ENCODE results near the gene HOXA11.

HOXA11 gene

DNA sequence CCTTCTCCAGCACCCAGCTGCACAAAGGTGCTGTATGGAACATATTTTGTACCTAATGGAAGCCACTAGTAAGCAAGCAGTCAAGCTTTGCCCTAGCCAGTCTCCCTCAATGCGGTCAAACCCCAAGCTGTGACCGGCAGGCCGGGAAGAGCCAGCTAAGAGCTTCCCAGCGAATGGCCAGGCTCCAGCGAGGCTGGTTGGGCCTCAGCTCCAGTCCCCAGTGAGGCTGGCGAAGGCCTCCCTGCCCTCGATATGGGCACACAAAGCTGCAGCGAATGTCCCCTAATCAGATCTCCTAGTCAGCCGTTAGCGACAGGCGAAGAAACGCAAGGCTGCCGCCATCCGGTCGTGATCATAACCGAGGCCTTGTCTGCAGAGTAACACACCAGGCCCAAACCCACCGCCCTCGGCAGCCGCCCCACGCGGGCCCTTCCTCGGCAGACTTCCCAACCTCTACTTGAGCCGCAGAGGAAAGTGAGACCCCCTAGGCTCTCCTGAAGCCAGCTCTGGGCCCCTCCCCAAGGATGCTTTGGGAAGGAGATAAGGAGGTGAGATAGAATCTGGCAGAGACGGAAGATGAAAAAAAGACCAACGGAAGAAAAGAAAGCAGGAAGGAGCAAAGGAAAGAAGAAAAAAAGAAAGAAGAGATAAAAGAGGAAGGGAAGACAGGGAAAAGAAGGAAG lies 16.6 kb downstream of the HOXA11 start:
- Histone ChIP-seq H3K4me3 (ENCODE audit: low read length in 2 of 2) (peak overlapping the region; percentile 67 to 84), H3K27me3 (ENCODE audit: control insufficient read depth in 2 of 2, insufficient read depth in 2 of 2, low read length in 2 of 2) (peaks cover 0 to 3% of the 10 kb centered on the region in 2 donors), H3K9me3 (ENCODE audit: control insufficient read depth in 2 of 2, low read length in 2 of 2) (no peaks in the 10 kb centered on the region), H3K9ac (ENCODE audit: low read depth in 1 of 2, low read length in 2 of 2) (peak overlapping the region; percentile 81 to 96), H3K27ac (ENCODE audit: low read depth in 2 of 2, low read length in 2 of 2) (peak overlapping the region; percentile 91 to 92), H3K36me3 (ENCODE audit: control insufficient read depth in 2 of 2, insufficient read depth in 2 of 2, low read length in 2 of 2) (no peaks in the 10 kb centered on the region), H3K4me1 (ENCODE audit: control insufficient read depth in 2 of 2, insufficient read depth in 2 of 2, low read length in 2 of 2) (peaks cover 22 to 31% of the 10 kb centered on the region in 2 donors)

DNA sequence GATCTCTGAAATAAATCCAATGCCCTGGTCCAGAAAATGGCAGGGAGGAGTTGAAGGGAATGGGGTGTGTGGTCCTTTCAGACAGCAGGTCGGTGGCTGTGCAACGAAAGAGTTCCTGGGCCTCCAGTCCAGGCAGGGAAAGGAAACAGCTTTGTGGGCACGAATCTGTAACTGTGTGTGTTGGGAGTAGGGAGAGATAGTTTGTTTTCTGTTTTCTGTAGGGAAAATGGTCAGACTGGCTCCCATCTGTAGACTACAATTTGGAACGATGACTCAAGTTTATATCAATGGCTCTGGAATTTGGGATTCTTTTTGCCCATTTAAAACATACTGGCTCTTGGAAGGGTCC lies 17.1 kb downstream of the HOXA11 start:
- peak overlapping the region; percentile 81 to 96 for H3K9ac ChIP-seq (ENCODE audit: low read depth in 1 of 2, low read length in 2 of 2)
- no peaks in the 10 kb centered on the region for H3K9me3 ChIP-seq (ENCODE audit: control insufficient read depth in 2 of 2, low read length in 2 of 2)
- peaks cover 18 to 33% of the 10 kb centered on the region in 2 donors for H3K4me1 ChIP-seq (ENCODE audit: control insufficient read depth in 2 of 2, insufficient read depth in 2 of 2, low read length in 2 of 2)
- H3K27ac ChIP-seq (ENCODE audit: low read depth in 2 of 2, low read length in 2 of 2): peak overlapping the region; percentile 91 to 92
- H3K36me3 ChIP-seq (ENCODE audit: control insufficient read depth in 2 of 2, insufficient read depth in 2 of 2, low read length in 2 of 2): no peaks in the 10 kb centered on the region
- peak overlapping the region; percentile 67 to 84 for H3K4me3 ChIP-seq (ENCODE audit: low read length in 2 of 2)
- H3K27me3 ChIP-seq (ENCODE audit: control insufficient read depth in 2 of 2, insufficient read depth in 2 of 2, low read length in 2 of 2): peaks cover 0 to 4% of the 10 kb centered on the region in 2 donors

DNA sequence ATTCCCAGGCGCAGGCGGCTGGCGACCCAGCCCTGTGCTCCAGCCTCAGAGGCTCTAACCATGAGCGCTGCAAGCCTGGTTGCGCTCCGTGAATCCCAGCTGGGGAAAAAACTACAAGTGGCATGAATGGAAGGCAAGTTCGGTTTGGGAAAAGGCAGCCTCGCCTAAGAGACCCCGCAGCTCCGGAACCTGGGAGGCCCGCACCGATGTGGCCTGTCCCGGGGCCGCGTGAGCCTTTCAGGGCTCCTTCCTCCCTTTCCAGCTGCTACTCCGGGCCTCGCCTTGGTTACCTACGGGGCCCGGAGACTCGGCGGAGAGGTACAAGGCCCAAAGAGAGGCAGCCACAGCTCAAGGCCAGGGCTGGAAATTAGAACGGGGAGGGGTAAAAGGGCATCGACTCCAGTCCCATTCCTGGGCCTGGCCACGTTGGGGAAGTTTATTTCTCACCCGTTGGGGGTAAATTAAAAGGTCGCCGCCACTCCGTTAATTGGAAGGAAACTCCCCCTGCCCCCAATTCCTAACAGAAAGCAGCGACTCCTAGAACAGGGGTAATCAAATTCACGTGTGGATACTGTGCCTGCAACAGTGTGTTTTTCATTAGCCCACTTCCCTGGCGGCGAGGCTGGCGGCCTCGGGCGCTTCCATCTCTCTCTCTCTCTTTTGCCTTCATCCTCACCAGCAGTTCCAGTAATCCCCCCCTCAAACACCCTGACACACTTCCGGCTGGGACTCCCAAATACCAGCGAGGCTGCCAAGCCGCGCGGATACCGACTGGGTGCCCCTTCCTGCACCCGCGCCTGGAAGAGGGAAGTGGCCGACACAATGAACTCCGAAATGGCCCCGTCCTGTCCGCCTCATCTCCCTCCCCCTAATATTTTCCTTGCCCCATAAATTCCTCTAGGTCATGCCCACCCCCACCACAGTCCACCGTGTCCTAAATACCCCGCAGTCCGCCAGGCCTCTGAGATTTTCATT lies 18.2 kb downstream of the HOXA11 start:
- Histone ChIP-seq H3K27me3 (ENCODE audit: control insufficient read depth in 2 of 2, insufficient read depth in 2 of 2, low read length in 2 of 2) (peaks cover 0 to 3% of the 10 kb centered on the region in 2 donors), H3K4me1 (ENCODE audit: control insufficient read depth in 2 of 2, insufficient read depth in 2 of 2, low read length in 2 of 2) (peaks cover 14 to 28% of the 10 kb centered on the region in 2 donors), H3K36me3 (ENCODE audit: control insufficient read depth in 2 of 2, insufficient read depth in 2 of 2, low read length in 2 of 2) (no peaks in the 10 kb centered on the region), H3K9ac (ENCODE audit: low read depth in 1 of 2, low read length in 2 of 2) (peak overlapping the region; percentile 81 to 96), H3K9me3 (ENCODE audit: control insufficient read depth in 2 of 2, low read length in 2 of 2) (no peaks in the 10 kb centered on the region), H3K27ac (ENCODE audit: low read depth in 2 of 2, low read length in 2 of 2) (peak overlapping the region; percentile 91 to 92), H3K4me3 (ENCODE audit: low read length in 2 of 2) (peak overlapping the region; percentile 67 to 84)

DNA sequence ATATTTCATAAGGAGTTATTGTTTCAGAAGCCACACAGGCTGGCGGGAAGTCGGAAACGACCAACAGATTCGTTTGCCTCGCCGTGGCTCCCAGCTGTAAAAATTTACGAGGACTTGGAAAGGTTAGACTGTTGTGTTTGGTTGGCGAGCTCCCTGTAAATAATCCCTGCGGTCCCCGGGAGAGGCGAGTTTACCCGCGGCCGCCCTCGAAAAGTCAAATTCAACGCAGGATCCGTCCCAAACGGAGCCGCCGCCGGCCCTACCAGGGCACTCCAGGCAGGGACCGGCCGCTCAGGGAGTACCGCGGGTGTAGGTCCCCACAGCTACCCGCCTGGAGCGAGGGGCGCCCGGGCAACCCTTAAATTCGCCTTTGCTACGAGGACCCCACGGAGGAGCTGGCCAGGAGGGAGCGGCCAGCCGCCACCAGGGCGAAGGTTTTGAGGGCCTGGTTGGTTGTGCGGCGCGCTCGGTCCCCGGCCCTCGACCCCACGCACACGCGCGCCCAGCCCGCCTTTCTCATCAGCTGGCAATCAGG lies 19.0 kb downstream of the HOXA11 start:
- peak overlapping the region; percentile 91 to 92 for H3K27ac ChIP-seq (ENCODE audit: low read depth in 2 of 2, low read length in 2 of 2)
- no peaks in the 10 kb centered on the region for H3K9me3 ChIP-seq (ENCODE audit: control insufficient read depth in 2 of 2, low read length in 2 of 2)
- peaks cover 14 to 30% of the 10 kb centered on the region in 2 donors for H3K4me1 ChIP-seq (ENCODE audit: control insufficient read depth in 2 of 2, insufficient read depth in 2 of 2, low read length in 2 of 2)
- H3K9ac ChIP-seq (ENCODE audit: low read depth in 1 of 2, low read length in 2 of 2): peak overlapping the region; percentile 81 to 96
- peaks cover 0 to 3% of the 10 kb centered on the region in 2 donors for H3K27me3 ChIP-seq (ENCODE audit: control insufficient read depth in 2 of 2, insufficient read depth in 2 of 2, low read length in 2 of 2)
- peak overlapping the region; percentile 67 to 84 for H3K4me3 ChIP-seq (ENCODE audit: low read length in 2 of 2)
- no peaks in the 10 kb centered on the region for H3K36me3 ChIP-seq (ENCODE audit: control insufficient read depth in 2 of 2, insufficient read depth in 2 of 2, low read length in 2 of 2)

DNA sequence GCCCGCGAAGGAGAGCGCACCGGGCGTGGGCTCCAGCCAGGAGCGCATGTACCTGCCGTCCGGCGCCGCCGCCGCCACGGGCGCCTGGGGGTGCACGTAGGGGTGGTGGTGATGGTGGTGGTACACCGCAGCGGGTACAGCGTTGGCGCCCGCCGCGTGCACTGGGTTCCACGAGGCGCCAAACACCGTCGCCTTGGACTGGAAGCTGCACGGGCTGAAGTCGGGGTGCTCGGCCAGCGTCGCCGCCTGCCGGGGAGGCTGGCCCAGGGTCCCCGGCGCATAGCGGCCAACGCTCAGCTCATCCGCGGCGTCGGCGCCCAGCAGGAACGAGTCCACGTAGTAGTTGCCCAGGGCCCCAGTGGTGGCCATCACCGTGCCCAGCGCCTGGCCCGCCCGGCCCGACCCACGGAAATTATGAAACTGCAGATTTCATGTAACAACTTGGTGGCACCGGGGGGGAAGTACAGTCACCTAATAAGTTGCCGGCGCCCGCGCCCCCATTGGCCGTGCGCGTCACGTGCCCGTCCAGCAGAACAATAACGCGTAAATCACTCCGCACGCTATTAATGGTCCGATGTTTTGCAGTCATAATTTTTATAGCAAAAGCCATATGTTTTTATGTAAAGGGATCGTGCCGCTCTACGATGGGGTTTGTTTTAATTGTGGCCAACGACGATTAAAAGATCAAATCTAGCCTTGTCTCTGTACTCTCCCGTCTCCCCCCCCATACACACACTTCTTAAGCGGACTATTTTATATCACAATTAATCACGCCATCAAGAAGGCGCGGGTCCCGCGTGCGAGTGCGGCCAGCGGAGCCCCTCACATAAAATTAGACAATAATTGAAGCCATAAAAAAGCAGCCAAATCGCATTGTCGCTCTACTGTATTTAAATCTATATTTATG lies 19.7 kb downstream of the HOXA11 start, which contains the start of gene HOXA9:
HOXA9 (minus strand) TSS at position 449 of the 907 bp plus-strand sequence; CDS start at position 369, 80 bp downstream.
- Histone ChIP-seq H3K27ac (ENCODE audit: low read depth in 2 of 2, low read length in 2 of 2) (peak within 1 kb of the TSS; percentile 91 to 92), H3K4me1 (ENCODE audit: control insufficient read depth in 2 of 2, insufficient read depth in 2 of 2, low read length in 2 of 2) (peaks cover 16 to 30% of the 10 kb centered on the region in 2 donors), H3K36me3 (ENCODE audit: control insufficient read depth in 2 of 2, insufficient read depth in 2 of 2, low read length in 2 of 2) (no peaks in the 10 kb centered on the region), H3K4me3 (ENCODE audit: low read length in 2 of 2) (peak within 1 kb of the TSS; percentile 67 to 84), H3K9me3 (ENCODE audit: control insufficient read depth in 2 of 2, low read length in 2 of 2) (no peaks in the 10 kb centered on the region), H3K9ac (ENCODE audit: low read depth in 1 of 2, low read length in 2 of 2) (peak within 1 kb of the TSS; percentile 81 to 96), H3K27me3 (ENCODE audit: control insufficient read depth in 2 of 2, insufficient read depth in 2 of 2, low read length in 2 of 2) (peaks cover 0 to 3% of the 10 kb centered on the region in 2 donors)

DNA sequence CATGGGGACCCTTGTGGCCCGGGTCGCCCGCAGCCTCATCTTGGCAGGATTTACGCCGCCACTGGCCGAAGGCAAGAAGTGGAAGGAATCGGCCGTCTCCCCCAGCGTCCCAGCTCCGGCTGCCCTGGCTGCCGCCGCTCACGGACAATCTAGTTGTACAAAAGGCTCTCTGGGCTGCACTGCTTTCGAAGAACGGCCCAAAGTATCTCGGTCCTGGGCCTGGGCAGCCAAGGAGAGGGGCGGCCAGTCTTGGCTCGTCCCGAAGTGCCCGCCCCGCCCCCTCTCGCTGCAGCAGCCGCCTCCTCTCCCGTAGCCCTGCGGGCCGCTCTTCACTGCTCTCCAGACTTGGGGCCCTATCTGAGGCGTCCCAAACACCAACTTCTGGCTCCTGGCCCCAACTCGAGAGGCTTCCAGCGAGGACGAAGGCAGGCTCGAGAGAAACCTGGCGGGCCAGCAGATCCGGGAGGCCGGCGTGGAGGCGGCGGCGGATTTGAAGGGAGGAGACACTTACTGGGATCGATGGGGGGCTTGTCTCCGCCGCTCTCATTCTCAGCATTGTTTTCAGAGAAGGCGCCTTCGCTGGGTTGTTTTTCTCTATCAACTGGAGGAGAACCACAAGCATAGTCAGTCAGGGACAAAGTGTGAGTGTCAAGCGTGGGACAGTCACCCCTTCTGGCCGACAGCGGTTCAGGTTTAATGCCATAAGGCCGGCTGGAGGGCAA lies 20.5 kb downstream of the HOXA11 start:
- Histone ChIP-seq H3K27me3 (ENCODE audit: control insufficient read depth in 2 of 2, insufficient read depth in 2 of 2, low read length in 2 of 2) (peaks cover 0 to 3% of the 10 kb centered on the region in 2 donors), H3K4me1 (ENCODE audit: control insufficient read depth in 2 of 2, insufficient read depth in 2 of 2, low read length in 2 of 2) (peaks cover 23 to 35% of the 10 kb centered on the region in 2 donors), H3K36me3 (ENCODE audit: control insufficient read depth in 2 of 2, insufficient read depth in 2 of 2, low read length in 2 of 2) (no peaks in the 10 kb centered on the region), H3K9me3 (ENCODE audit: control insufficient read depth in 2 of 2, low read length in 2 of 2) (no peaks in the 10 kb centered on the region), H3K4me3 (ENCODE audit: low read length in 2 of 2) (peak overlapping the region; percentile 67 to 84), H3K9ac (ENCODE audit: low read depth in 1 of 2, low read length in 2 of 2) (peak overlapping the region; percentile 81 to 96), H3K27ac (ENCODE audit: low read depth in 2 of 2, low read length in 2 of 2) (peak overlapping the region; percentile 91 to 92)

DNA sequence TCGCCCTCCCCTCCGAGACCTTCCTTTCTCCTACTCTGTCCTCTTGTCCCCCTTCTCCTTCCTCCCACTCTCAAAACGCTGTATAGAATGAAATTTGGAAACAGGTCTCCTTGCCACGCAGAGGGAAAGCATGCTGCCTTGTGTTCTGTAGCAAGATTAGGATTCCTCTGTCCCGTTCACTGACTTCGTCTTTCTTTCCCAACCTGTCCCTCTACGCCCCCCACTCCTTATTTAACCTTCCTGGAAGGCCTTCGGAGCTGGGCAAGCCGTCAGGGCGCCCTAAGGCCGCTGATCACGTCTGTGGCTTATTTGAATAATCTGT lies 21.0 kb downstream of the HOXA11 start:
- peak overlapping the region; percentile 81 to 96 for H3K9ac ChIP-seq (ENCODE audit: low read depth in 1 of 2, low read length in 2 of 2)
- no peaks in the 10 kb centered on the region for H3K36me3 ChIP-seq (ENCODE audit: control insufficient read depth in 2 of 2, insufficient read depth in 2 of 2, low read length in 2 of 2)
- peaks cover 23 to 39% of the 10 kb centered on the region in 2 donors for H3K4me1 ChIP-seq (ENCODE audit: control insufficient read depth in 2 of 2, insufficient read depth in 2 of 2, low read length in 2 of 2)
- H3K27ac ChIP-seq (ENCODE audit: low read depth in 2 of 2, low read length in 2 of 2): peak overlapping the region; percentile 91 to 92
- H3K9me3 ChIP-seq (ENCODE audit: control insufficient read depth in 2 of 2, low read length in 2 of 2): no peaks in the 10 kb centered on the region
- peaks cover 0 to 3% of the 10 kb centered on the region in 2 donors for H3K27me3 ChIP-seq (ENCODE audit: control insufficient read depth in 2 of 2, insufficient read depth in 2 of 2, low read length in 2 of 2)
- peak overlapping the region; percentile 67 to 84 for H3K4me3 ChIP-seq (ENCODE audit: low read length in 2 of 2)

DNA sequence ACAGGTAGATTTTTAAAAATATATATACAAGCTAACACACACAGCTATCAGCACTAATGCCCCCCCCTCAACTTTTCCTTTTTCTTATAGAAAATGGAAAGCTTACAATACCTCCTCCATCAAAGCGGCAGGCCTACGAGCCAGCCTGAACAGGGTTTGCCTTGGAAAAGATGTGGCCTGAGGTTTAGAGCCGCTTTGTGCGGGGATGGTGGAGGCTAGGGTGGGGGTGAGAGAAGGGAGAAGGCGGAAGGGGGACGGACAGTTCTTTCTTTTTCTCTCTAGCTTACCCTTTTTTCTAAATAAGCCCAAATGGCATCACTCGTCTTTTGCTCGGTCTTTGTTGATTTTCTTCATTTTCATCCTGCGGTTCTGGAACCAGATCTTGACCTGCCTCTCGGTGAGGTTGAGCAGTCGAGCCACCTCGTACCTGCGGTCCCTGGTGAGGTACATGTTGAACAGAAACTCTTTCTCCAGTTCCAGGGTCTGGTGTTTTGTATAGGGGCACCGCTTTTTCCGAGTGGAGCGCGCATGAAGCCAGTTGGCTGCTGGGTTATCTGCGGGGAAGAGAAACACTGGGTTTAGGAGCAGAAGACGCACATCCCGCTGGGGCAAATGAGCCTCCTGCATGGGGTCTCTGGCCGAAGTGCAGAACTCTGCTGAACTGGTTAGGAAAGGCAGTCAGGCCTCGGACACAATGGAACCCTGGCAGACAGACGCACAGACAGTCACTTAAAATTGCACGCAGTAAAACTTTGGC lies 21.6 kb downstream of the HOXA11 start:
- peak overlapping the region; percentile 67 to 84 for H3K4me3 ChIP-seq (ENCODE audit: low read length in 2 of 2)

More for the DNA sequence above, 21.6 kb downstream of the HOXA11 start:
- Histone ChIP-seq H3K9me3 (ENCODE audit: control insufficient read depth in 2 of 2, low read length in 2 of 2) (no peaks in the 10 kb centered on the region), H3K4me1 (ENCODE audit: control insufficient read depth in 2 of 2, insufficient read depth in 2 of 2, low read length in 2 of 2) (peaks cover 23 to 42% of the 10 kb centered on the region in 2 donors), H3K27ac (ENCODE audit: low read depth in 2 of 2, low read length in 2 of 2) (peak overlapping the region; percentile 91 to 92), H3K27me3 (ENCODE audit: control insufficient read depth in 2 of 2, insufficient read depth in 2 of 2, low read length in 2 of 2) (peaks cover 0 to 3% of the 10 kb centered on the region in 2 donors), H3K36me3 (ENCODE audit: control insufficient read depth in 2 of 2, insufficient read depth in 2 of 2, low read length in 2 of 2) (no peaks in the 10 kb centered on the region), H3K9ac (ENCODE audit: low read depth in 1 of 2, low read length in 2 of 2) (peak overlapping the region; percentile 81 to 96)
